Kidney epithelial cell (primary cell): Measurements from ENCODE around the gene AKAP13. TPM values are rescaled to one million over a fixed set of nuclear protein-coding genes. Genes with fewer than 3 reads are reported as not detected.

Experiments
- DNase-seq: peaks from one replicate; pipeline ENCODE4 v3.0.0-alpha.2; 2010; ENCODE audit warnings: low read depth
- H3K27me3 ChIP-seq: 2 replicates; pipeline ENCODE4 v1.6.0; 2011; ENCODE audit warnings: low read length; ENCODE audit not compliant: control insufficient read depth, insufficient read depth
- H3K36me3 ChIP-seq: 2 replicates; pipeline ENCODE4 v1.5.1; 2011; ENCODE audit warnings: low read length; ENCODE audit not compliant: control insufficient read depth, insufficient read depth
- H3K4me3 ChIP-seq: 2 replicates; pipeline ENCODE4 v1.5.1; 2011; ENCODE audit warnings: low read depth, mild to moderate bottlenecking, control low read depth, low read length
- total RNA-seq: library from RNA; depleted of rRNA; stranded (reverse); fragments of >200 nt; gene quantifications from 2 replicates; pipeline ENCODE4 v1.2.3, GENCODE V29; 2015
- TF ChIP-seq, protein P1 (sequence below): IDR thresholded peaks from 2 replicates; pipeline ENCODE4 v1.5.1; 2011; ENCODE audit warnings: mild to moderate bottlenecking, moderate library complexity, low read length, control low read depth, inconsistent platforms; ENCODE audit not compliant: insufficient read depth, poor library complexity, severe bottlenecking

The AKAP13 gene
- total RNA-seq, 1 donor from 2014 or later = 54.0 TPM

DNA sequence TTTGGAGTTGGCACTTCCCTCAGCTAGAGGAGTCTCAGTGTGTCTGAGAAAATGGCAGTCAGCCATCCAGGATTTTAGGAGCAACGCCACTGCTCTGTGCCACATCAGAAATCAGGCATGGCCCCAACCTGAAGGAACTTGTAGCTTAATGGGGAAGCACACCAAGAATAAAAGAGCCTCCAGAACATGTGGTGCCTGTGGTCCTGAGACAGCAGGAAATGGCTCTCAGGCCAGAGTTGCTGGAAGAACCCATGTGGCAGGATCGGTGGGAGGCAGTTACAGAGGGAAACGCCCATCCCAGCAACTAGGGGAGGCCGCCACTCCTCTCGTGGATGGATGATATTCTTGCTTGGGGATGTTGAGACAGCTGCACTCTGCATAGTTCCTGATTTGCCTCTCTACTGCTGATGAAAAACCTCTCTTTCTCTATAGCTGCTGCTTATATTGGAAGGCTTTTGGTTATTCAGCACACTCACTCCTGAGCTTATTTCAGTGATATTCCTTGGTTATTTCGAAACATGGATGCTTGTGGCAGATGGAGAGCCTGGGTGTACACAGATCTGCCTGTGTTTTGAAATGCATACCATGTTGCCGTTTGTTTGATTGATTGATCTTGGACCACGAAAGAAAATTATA, 361.9 kb downstream of the AKAP13 start:
- TF ChIP-seq, protein P1, sequence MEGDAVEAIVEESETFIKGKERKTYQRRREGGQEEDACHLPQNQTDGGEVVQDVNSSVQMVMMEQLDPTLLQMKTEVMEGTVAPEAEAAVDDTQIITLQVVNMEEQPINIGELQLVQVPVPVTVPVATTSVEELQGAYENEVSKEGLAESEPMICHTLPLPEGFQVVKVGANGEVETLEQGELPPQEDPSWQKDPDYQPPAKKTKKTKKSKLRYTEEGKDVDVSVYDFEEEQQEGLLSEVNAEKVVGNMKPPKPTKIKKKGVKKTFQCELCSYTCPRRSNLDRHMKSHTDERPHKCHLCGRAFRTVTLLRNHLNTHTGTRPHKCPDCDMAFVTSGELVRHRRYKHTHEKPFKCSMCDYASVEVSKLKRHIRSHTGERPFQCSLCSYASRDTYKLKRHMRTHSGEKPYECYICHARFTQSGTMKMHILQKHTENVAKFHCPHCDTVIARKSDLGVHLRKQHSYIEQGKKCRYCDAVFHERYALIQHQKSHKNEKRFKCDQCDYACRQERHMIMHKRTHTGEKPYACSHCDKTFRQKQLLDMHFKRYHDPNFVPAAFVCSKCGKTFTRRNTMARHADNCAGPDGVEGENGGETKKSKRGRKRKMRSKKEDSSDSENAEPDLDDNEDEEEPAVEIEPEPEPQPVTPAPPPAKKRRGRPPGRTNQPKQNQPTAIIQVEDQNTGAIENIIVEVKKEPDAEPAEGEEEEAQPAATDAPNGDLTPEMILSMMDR = no peak
- no peaks in the 10 kb centered on the region for H3K36me3 ChIP-seq
- DNase-seq = no peak

DNA sequence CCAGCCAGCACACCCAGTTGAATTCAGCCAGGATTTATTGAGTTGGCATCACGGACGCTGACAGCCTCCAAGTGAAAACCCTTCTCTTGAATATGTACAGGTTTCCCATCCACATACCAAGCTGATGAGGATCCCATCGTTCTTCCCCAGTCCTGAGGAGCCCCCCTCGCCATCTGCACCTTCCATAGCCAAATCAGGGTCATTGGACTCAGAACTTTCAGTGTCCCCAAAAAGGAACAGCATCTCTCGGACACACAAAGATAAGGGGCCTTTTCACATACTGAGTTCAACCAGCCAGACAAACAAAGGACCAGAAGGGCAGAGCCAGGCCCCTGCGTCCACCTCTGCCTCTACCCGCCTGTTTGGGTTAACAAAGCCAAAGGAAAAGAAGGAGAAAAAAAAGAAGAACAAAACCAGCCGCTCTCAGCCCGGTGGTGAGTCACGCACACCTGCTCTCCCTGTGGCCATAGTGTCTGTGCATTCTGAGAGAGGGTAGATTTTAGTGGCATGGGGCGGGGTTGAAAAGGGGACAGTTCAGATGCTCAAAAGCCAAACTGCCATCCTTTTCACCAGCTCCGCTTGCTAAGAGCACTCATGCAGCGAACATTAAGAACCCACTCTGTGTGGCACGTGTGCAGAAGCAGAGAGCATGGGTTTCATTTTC, 363.1 kb downstream of the AKAP13 start:
- H3K36me3 ChIP-seq = no peaks in the 10 kb centered on the region
- H3K4me3 ChIP-seq = no peak overlapping the region
- TF ChIP-seq, protein P1 = no peak
- no peaks in the 10 kb centered on the region for H3K27me3 ChIP-seq
- no peak for DNase-seq

More for the DNA sequence above, 361.9 kb downstream of the AKAP13 start:
- H3K4me3 ChIP-seq = no peak overlapping the region
- H3K27me3 ChIP-seq = no peaks in the 10 kb centered on the region

DNA sequence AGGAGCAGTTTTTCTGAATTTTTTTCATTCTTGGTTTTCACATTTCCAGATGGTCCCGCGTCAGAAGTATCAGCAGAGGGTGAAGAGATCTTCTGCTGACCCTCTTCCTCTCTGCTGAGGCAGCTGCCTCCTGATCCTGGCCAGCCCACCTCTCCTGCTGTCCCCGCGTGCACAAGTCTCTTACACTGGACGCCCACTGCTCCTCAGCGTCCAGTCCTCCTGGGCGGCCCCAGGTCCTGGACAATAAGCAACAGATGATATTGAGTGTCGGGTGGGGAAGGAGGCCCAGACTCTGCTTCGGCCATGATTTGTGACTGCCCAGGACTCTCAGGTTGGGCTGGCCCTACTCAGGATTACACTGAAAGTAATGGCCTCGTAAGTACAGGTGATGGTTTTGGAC, 364.2 kb downstream of the AKAP13 start:
- TF ChIP-seq, protein P1 = no peak
- Histone ChIP-seq H3K4me3 (no peak overlapping the region), H3K36me3 (no peaks in the 10 kb centered on the region), H3K27me3 (no peaks in the 10 kb centered on the region)
- DNase-seq = no peak

DNA sequence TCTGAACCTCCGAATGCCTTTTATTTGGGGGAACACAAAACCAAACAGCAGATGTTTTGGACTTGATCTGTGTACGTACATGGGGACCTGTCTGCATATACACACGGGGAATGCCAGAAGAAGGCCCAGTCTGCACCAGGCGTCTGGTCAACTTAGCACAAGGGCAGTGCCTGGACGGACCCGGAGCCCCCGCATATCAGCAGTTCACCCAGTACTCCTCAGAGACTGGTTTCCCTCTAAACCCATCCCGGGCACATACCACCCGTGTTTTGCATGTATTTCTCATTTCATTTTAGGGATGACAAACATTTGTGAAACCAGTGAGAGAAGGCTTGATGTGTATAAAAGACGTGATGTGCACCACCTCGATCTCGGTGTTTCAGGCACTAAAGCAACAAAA, 364.6 kb downstream of the AKAP13 start:
- TF ChIP-seq, protein P1 = no peak
- H3K36me3 ChIP-seq = no peaks in the 10 kb centered on the region
- DNase-seq = no peak

DNA sequence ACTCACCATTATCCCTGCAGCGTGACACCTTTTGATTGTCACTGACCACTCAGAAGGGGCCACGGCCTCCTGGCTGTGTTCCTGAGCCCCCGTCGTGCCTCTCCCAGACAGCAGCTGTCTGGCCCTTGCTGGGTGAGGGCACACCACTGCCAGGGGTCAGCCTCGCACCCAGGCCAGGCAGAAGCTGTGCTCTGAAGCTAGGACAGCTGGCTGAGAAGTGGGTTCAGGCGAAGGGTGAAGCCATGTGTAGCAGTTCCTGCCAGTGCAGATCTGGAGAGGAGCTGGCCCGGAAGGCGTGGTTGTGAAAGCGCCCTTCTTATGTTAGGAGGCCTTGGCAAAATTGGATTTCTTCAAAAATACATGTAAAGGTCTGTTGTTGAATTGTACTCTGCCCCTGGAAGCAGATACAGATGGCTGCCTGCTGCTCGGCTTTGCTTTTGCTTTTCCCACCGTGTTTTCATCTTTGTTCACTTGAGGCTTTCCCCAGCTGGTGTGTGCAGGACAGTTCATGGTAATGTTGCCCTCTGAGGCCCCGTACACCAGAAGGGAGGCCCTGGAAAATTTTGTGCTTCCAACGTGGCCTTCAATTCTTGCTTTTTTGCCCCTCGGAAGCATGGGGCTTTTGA, 365.2 kb downstream of the AKAP13 start:
- Histone ChIP-seq H3K36me3 (no peaks in the 10 kb centered on the region), H3K27me3 (no peaks in the 10 kb centered on the region), H3K4me3 (no peak overlapping the region)
- TF ChIP-seq, protein P1 = no peak
- DNase-seq = no peak

More for the DNA sequence above, 364.6 kb downstream of the AKAP13 start:
- Histone ChIP-seq H3K4me3 (no peak overlapping the region), H3K27me3 (no peaks in the 10 kb centered on the region)
